A549 (cell line): ENCODE data around the gene CASK. TPM values are rescaled to one million over a fixed set of nuclear protein-coding genes. Genes with fewer than 3 reads are reported as not detected.

Experiments
- ATAC-seq, 2 experiments: fragments of 200-7000 bp in 1 of 2; fragments of >200 bp in 1 of 2; cut with Nextera tagmentation in 1 of 2; cut with Tn5 transposase in 1 of 2; 3 replicates each; pipeline versions ENCODE4 v1.8.0 to v1.9.1; 2018 to 2020; ENCODE audit warnings: mild to moderate bottlenecking in 1 of 2, moderate library complexity in 1 of 2
- CTCF ChIA-PET: fragments of 300-600 bp; sonication (Branson Sonifier 250); formaldehyde crosslinking; extraction: SDS; loops from one replicate; lab custom pipeline; 2021; ENCODE audit warnings: antibody characterized with exemption, inconsistent platforms; lab: Yijun Ruan, JAX
- POLR2A ChIA-PET: fragments of 350-600 bp; formaldehyde crosslinking; extraction: SDS; loops from one replicate; lab custom pipeline; 2021; ENCODE audit warnings: antibody characterized with exemption, inconsistent platforms; lab: Yijun Ruan, JAX
- DNase-seq, 2 experiments: peaks; one replicate each; pipeline versions ENCODE4 v3.0.0 to v3.0.0-alpha.2; 2011 to 2016; ENCODE audit warnings: low read depth in 1 of 2, low spot score in 1 of 2
- FAIRE-seq: peaks from 2 replicates; lab custom pipeline; 2011; peaks lifted over from hg19 to GRCh38; lab: Jason Lieb, UNC
- H3K27ac ChIP-seq, 2 experiments: fragments of >200 bp; sonication (Bioruptor Twin); formaldehyde crosslinking; 3 replicates each; pipeline ENCODE4 v1.5.1; 2016 to 2017
- H3K4me1 ChIP-seq: fragments of >200 bp; sonication (Bioruptor Twin); formaldehyde crosslinking; 3 replicates; pipeline ENCODE4 v1.6.1; 2016
- H3K4me2 ChIP-seq: fragments of >200 bp; sonication (Bioruptor Twin); formaldehyde crosslinking; 3 replicates; pipeline ENCODE4 v1.6.1; 2016
- H3K4me3 ChIP-seq: fragments of >200 bp; sonication (Bioruptor Twin); formaldehyde crosslinking; 3 replicates; pipeline ENCODE4 v1.5.1; 2016
- H3K9me3 ChIP-seq: fragments of >200 bp; sonication (Bioruptor Twin); formaldehyde crosslinking; 3 replicates; pipeline ENCODE4 v1.6.1; 2016
- BCL3 ChIP-seq: fragments of >200 bp; sonication (Bioruptor Twin); formaldehyde crosslinking; IDR thresholded peaks from 3 replicates; pipeline ENCODE4 v1.6.1; 2016
- CBX2 ChIP-seq: fragments of 200-600 bp; sonication (generic); IDR thresholded peaks from 2 replicates; pipeline ENCODE4 v1.6.1; 2016; ENCODE audit warnings: low read depth, mild to moderate bottlenecking, borderline replicate concordance
- E2F6 ChIP-seq: IDR thresholded peaks from 2 replicates; pipeline ENCODE4 v1.6.1; 2012; ENCODE audit warnings: low read depth, borderline replicate concordance
- EP300 ChIP-seq, 2 experiments: fragments of >200 bp; sonication (Bioruptor Twin); formaldehyde crosslinking; IDR thresholded peaks; 2 replicates in 1 of 2; 3 replicates in 1 of 2; pipeline ENCODE4 v1.6.1; 2016 to 2017
- FOSB ChIP-seq: fragments of 250-450 bp; sonication (Bioruptor Pico); IDR thresholded peaks from 2 replicates; pipeline ENCODE4 v1.5.0; 2020; ENCODE audit warnings: mild to moderate bottlenecking, moderate library complexity
- HDAC2 ChIP-seq: fragments of 200-600 bp; sonication (generic); IDR thresholded peaks from 2 replicates; pipeline ENCODE4 v1.6.1; 2016
- HES2 ChIP-seq: fragments of >200 bp; sonication (Bioruptor Twin); formaldehyde crosslinking; IDR thresholded peaks from 2 replicates; pipeline ENCODE4 v1.6.1; 2016
- HOXB13 ChIP-seq: fragments of 250-450 bp; sonication (Bioruptor Pico); IDR thresholded peaks from 2 replicates; pipeline ENCODE4 v1.5.0; 2020; ENCODE audit warnings: low read depth, mild to moderate bottlenecking, moderate library complexity
- HOXB5 ChIP-seq: fragments of 250-450 bp; sonication (Bioruptor Pico); IDR thresholded peaks from 2 replicates; pipeline ENCODE4 v1.5.0; 2020; ENCODE audit warnings: mild to moderate bottlenecking, moderate library complexity
- JUN ChIP-seq, 2 experiments: fragments of >200 bp; sonication (Bioruptor Twin); formaldehyde crosslinking; IDR thresholded peaks; 2 replicates in 1 of 2; 3 replicates in 1 of 2; pipeline ENCODE4 v1.6.1; 2016 to 2017
- JUNB ChIP-seq: fragments of >200 bp; sonication (Bioruptor Twin); formaldehyde crosslinking; IDR thresholded peaks from 2 replicates; pipeline ENCODE4 v1.6.1; 2016
- MYC ChIP-seq: IDR thresholded peaks from 2 replicates; pipeline ENCODE4 v1.6.1; 2012; ENCODE audit warnings: mild to moderate bottlenecking, inconsistent platforms, low read length, improper control_type of control experiment, borderline replicate concordance
- PHF8 ChIP-seq: fragments of 200-600 bp; sonication (generic); IDR thresholded peaks from 2 replicates; pipeline ENCODE4 v1.6.1; 2016; ENCODE audit warnings: low read depth, mild to moderate bottlenecking, antibody characterized with exemption, moderate library complexity, borderline replicate concordance
- POLR2A ChIP-seq: IDR thresholded peaks from 2 replicates; pipeline ENCODE4 v1.6.1; 2012; ENCODE audit warnings: mild to moderate bottlenecking, low read length
- RARB ChIP-seq: fragments of 250-450 bp; sonication (Bioruptor Pico); IDR thresholded peaks from 2 replicates; pipeline ENCODE4 v1.8.0; 2021; ENCODE audit warnings: mild to moderate bottlenecking, moderate library complexity
- RFX5 ChIP-seq: fragments of 450-650 bp; IDR thresholded peaks from 2 replicates; pipeline ENCODE4 v1.7.1; 2014; ENCODE audit warnings: antibody characterized with exemption, mild to moderate bottlenecking, moderate library complexity
- RNF2 ChIP-seq: fragments of 200-600 bp; sonication (generic); IDR thresholded peaks from 2 replicates; pipeline ENCODE4 v1.6.1; 2016; ENCODE audit warnings: low read depth, mild to moderate bottlenecking, antibody characterized with exemption, moderate library complexity, borderline replicate concordance
- SREBF2 ChIP-seq: fragments of 450-650 bp; IDR thresholded peaks from 2 replicates; pipeline ENCODE4 v1.6.1; 2014; ENCODE audit warnings: mild to moderate bottlenecking, moderate library complexity
- ZC3H11A ChIP-seq: fragments of 450-650 bp; IDR thresholded peaks from 2 replicates; pipeline ENCODE4 v1.6.1; 2014; ENCODE audit warnings: antibody characterized with exemption, mild to moderate bottlenecking
- ZFP36 ChIP-seq: fragments of 450-650 bp; IDR thresholded peaks from 2 replicates; pipeline ENCODE4 v1.6.1; 2014; ENCODE audit warnings: borderline replicate concordance; ENCODE audit not compliant: partially characterized antibody
- WGBS: methylation state at CpG from one replicate; pipeline ENCODE4 v1.1.6; 2017; ENCODE audit errors: missing lambda C conversion rate; 5-methylcytosine and 5-hydroxymethylcytosine counted together
- polyA plus RNA-seq, 4 experiments: library from polyadenylated mRNA; depleted of rRNA in 3 of 4; stranded (reverse); fragments of >200 nt; fragmentation: RNase III in 1 of 4; extraction: RNeasy Plus Mini Kit Qiagen cat#74134 plus additional on column Dnase treatment in 1 of 4; gene quantifications; 2 replicates in 3 of 4; 3 replicates in 1 of 4; pipeline ENCODE4 v1.2.3, GENCODE V29; 2011 to 2017
- TF ChIP-seq, protein P1 (sequence below): fragments of 200-600 bp; sonication (generic); IDR thresholded peaks from 2 replicates; pipeline ENCODE4 v1.6.1; 2016; ENCODE audit warnings: antibody characterized with exemption, mild to moderate bottlenecking, moderate library complexity
- TF ChIP-seq, protein P2 (sequence below): IDR thresholded peaks from 2 replicates; pipeline ENCODE4 v1.6.1; 2012

Gene CASK
- polyA plus RNA-seq, 2 of the 4 experiments (the other 2 are of a cell fraction), result 23.3 to 57.6 TPM

GRCh38 chrX:41733939-41734338 is 189.4 kb downstream of the CASK start:
- CTCF ChIA-PET, result no interaction called here
- H3K4me2 ChIP-seq, result no peak overlapping the region
- WGBS, result 90% methylated on average over 1 of the region's 1 CpG
- no peaks in the 10 kb centered on the region for H3K9me3 ChIP-seq
- POLR2A ChIA-PET, result no interaction called here
- H3K4me3 ChIP-seq, result no peak overlapping the region
- ATAC-seq (no peak), FAIRE-seq (peak; percentile 13), DNase-seq (no peak)
- TF ChIP-seq MYC (no peak), RFX5 (no peak)
- no peak overlapping the region for H3K27ac ChIP-seq
- H3K4me1 ChIP-seq, result 0 out of 3 replicates have a peak, but pooled peaks cover 4% of the 10 kb centered on the region

GRCh38 chrX:41732260-41732659 is 191.1 kb downstream of the CASK start:
- Histone ChIP-seq H3K4me2 (no peak overlapping the region), H3K9me3 (no peaks in the 10 kb centered on the region), H3K4me3 (no peak overlapping the region), H3K4me1 (0 out of 3 replicates have a peak, but pooled peaks cover 4% of the 10 kb centered on the region), H3K27ac (no peak overlapping the region)
- FAIRE-seq (peak; percentile 92), DNase-seq (no peak), ATAC-seq (no peak)
- 97% methylated on average over 2 of the region's 2 CpGs for WGBS
- ChIA-PET POLR2A (no interaction called here), CTCF (interaction anchor here (0.5 kb wide), 1 partner anchor 266 kb away, joined by 3 read pairs; no protein-coding TSS in a partner anchor)
- no peak for TF ChIP-seq PHF8
- TF ChIP-seq HOXB13 (CRISPR knock-in tag), result no peak
- TF ChIP-seq JUN (IDR thresholded peaks at IDR 0.05), result no peak
- no peak for TF ChIP-seq ZC3H11A
- TF ChIP-seq JUNB, result no peak
- TF ChIP-seq, protein P1, sequence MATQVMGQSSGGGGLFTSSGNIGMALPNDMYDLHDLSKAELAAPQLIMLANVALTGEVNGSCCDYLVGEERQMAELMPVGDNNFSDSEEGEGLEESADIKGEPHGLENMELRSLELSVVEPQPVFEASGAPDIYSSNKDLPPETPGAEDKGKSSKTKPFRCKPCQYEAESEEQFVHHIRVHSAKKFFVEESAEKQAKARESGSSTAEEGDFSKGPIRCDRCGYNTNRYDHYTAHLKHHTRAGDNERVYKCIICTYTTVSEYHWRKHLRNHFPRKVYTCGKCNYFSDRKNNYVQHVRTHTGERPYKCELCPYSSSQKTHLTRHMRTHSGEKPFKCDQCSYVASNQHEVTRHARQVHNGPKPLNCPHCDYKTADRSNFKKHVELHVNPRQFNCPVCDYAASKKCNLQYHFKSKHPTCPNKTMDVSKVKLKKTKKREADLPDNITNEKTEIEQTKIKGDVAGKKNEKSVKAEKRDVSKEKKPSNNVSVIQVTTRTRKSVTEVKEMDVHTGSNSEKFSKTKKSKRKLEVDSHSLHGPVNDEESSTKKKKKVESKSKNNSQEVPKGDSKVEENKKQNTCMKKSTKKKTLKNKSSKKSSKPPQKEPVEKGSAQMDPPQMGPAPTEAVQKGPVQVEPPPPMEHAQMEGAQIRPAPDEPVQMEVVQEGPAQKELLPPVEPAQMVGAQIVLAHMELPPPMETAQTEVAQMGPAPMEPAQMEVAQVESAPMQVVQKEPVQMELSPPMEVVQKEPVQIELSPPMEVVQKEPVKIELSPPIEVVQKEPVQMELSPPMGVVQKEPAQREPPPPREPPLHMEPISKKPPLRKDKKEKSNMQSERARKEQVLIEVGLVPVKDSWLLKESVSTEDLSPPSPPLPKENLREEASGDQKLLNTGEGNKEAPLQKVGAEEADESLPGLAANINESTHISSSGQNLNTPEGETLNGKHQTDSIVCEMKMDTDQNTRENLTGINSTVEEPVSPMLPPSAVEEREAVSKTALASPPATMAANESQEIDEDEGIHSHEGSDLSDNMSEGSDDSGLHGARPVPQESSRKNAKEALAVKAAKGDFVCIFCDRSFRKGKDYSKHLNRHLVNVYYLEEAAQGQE, result no peak
- TF ChIP-seq CBX2, result no peak
- TF ChIP-seq E2F6, result no peak
- TF ChIP-seq BCL3, result no peak
- TF ChIP-seq RNF2, result no peak
- TF ChIP-seq, protein P2, sequence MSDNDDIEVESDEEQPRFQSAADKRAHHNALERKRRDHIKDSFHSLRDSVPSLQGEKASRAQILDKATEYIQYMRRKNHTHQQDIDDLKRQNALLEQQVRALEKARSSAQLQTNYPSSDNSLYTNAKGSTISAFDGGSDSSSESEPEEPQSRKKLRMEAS, result no peak
- TF ChIP-seq HDAC2, result no peak
- no peak for TF ChIP-seq POLR2A
- TF ChIP-seq FOSB (CRISPR knock-in tag), result no peak
- TF ChIP-seq EP300 (IDR thresholded peaks at IDR 0.05), result no peak
- TF ChIP-seq SREBF2, result no peak
- TF ChIP-seq HES2, result no peak
- TF ChIP-seq HOXB5 (CRISPR knock-in tag), result no peak
- TF ChIP-seq RARB, result no peak
- TF ChIP-seq ZFP36, result no peak
